HCT116 (cell line): ENCODE measurements around the gene ERLEC1. TPM values are rescaled to one million over a fixed set of nuclear protein-coding genes. Genes with fewer than 3 reads are reported as not detected.

Experiments
- ATAC-seq: fragments of 200-7000 bp; cut with Tn5 transposase; 2 replicates; pipeline ENCODE4 v1.9.1; 2020; ENCODE audit warnings: mild to moderate bottlenecking, moderate library complexity
- BruUV-seq: library from RNA; stranded (reverse); fragments of 400-500 nt; replicated peaks from 2 replicates; lab custom pipeline; 2021; lab: Mats Ljungman, UMichigan
- CTCF ChIA-PET: fragments of 300-600 bp; sonication (Branson Sonifier 250); formaldehyde crosslinking; loops from one replicate; lab custom pipeline; 2021; ENCODE audit warnings: antibody characterized with exemption; lab: Charles Lee
- POLR2A ChIA-PET: fragments of 300-600, 350-600 bp; sonication (Branson Sonifier 250); formaldehyde crosslinking; loops from one replicate; lab custom pipeline; 2021; ENCODE audit warnings: antibody characterized with exemption; lab: Charles Lee
- RAD21 ChIA-PET, 2 experiments: fragments of 300-600 bp; sonication (Branson Sonifier 250); formaldehyde crosslinking; loops; one replicate each; lab custom pipeline; 2023; ENCODE audit warnings: low total read pairs in 2 of 2; ENCODE audit not compliant: uncharacterized antibody in 2 of 2, unreplicated experiment in 2 of 2, low non-redundant PET in 1 of 2; lab: Charles Lee
- DNase-seq: peaks from one replicate; pipeline ENCODE4 v3.0.0-alpha.2; 2010; ENCODE audit warnings: low read depth, low spot score
- H2AFZ ChIP-seq: fragments of 200-600 bp; shearing (Covaris generic), sonication (generic); 2 replicates; pipeline ENCODE4 v1.6.1; 2017; ENCODE audit warnings: low read depth, mixed run types, mixed read lengths, antibody characterized with exemption, low read length; ENCODE audit not compliant: poor library complexity, severe bottlenecking
- H3K27ac ChIP-seq: 2 replicates; pipeline ENCODE4 v1.5.1; 2012; ENCODE audit warnings: low read depth, low read length
- H3K27me3 ChIP-seq: fragments of 200-600 bp; sonication (generic); 2 replicates; pipeline ENCODE4 v1.6.1; 2016; ENCODE audit warnings: mixed run types, low read length, mixed read lengths; ENCODE audit not compliant: insufficient read depth
- H3K36me3 ChIP-seq, 2 experiments: fragments of 200-500 bp in 1 of 2; fragments of 200-600 bp in 1 of 2; sonication (Bioruptor generic) in 1 of 2; sonication (generic) in 1 of 2; 2 replicates each; pipeline versions ENCODE4 v1.5.1 to v1.6.1; 2014 to 2016; ENCODE audit warnings: low read length in 2 of 2, inconsistent platforms in 1 of 2, mixed read lengths in 1 of 2, mixed run types in 1 of 2; ENCODE audit not compliant: insufficient read depth in 2 of 2, control insufficient read depth in 1 of 2
- H3K4me1 ChIP-seq, 2 experiments: fragments of 200-600 bp in 1 of 2; sonication (generic) in 1 of 2; 2 replicates each; pipeline versions ENCODE4 v1.5.1 to v1.6.1; 2012 to 2017; ENCODE audit warnings: low read length in 2 of 2, inconsistent platforms in 1 of 2, mild to moderate bottlenecking in 1 of 2, mixed read lengths in 1 of 2, mixed run types in 1 of 2, moderate library complexity in 1 of 2; ENCODE audit not compliant: insufficient read depth in 2 of 2, control insufficient read depth in 1 of 2
- H3K4me2 ChIP-seq: fragments of 200-600 bp; sonication (generic); 2 replicates; pipeline ENCODE4 v1.6.1; 2017; ENCODE audit warnings: mixed run types, low read length, mixed read lengths
- H3K4me3 ChIP-seq, 2 experiments: fragments of 200-600 bp in 1 of 2; sonication (generic) in 1 of 2; replicated peaks in 1 of 2; 2 replicates each; pipeline ENCODE4 v1.5.1; 2011 to 2016; ENCODE audit warnings: low read length in 2 of 2, control low read depth in 1 of 2, low read depth in 1 of 2, mild to moderate bottlenecking in 1 of 2, mixed read lengths in 1 of 2, mixed run types in 1 of 2
- H3K79me2 ChIP-seq: fragments of 200-600 bp; sonication (generic); 2 replicates; pipeline ENCODE4 v1.6.1; 2017; ENCODE audit warnings: mild to moderate bottlenecking, mixed run types, low read length, moderate library complexity, mixed read lengths; ENCODE audit not compliant: insufficient read depth
- H3K9ac ChIP-seq: fragments of 200-600 bp; sonication (generic); 2 replicates; pipeline ENCODE4 v1.6.1; 2016; ENCODE audit warnings: low read length, mixed read lengths
- H3K9me2 ChIP-seq: fragments of 200-600 bp; sonication (generic), shearing (Covaris generic); 2 replicates; pipeline ENCODE4 v1.6.1; 2017; ENCODE audit warnings: mixed run types, mild to moderate bottlenecking, moderate library complexity; ENCODE audit not compliant: insufficient read depth
- H3K9me3 ChIP-seq, 2 experiments: fragments of 200-500 bp in 1 of 2; fragments of 200-600 bp in 1 of 2; sonication (Bioruptor generic) in 1 of 2; sonication (generic) in 1 of 2; 2 replicates each; pipeline ENCODE4 v1.6.1; 2014 to 2017; ENCODE audit warnings: low read length in 2 of 2, mixed read lengths in 2 of 2, inconsistent platforms in 1 of 2, low read depth in 1 of 2, mild to moderate bottlenecking in 1 of 2, mixed run types in 1 of 2, moderate library complexity in 1 of 2; ENCODE audit not compliant: control insufficient read depth in 1 of 2, insufficient read depth in 1 of 2
- H4K20me1 ChIP-seq: fragments of 200-600 bp; sonication (generic), shearing (Covaris generic); 2 replicates; pipeline ENCODE4 v1.6.1; 2017; ENCODE audit warnings: mixed run types, mild to moderate bottlenecking, moderate library complexity; ENCODE audit not compliant: insufficient read depth
- CBX3 ChIP-seq: IDR thresholded peaks from 2 replicates; pipeline ENCODE4 v1.6.1; 2012; ENCODE audit warnings: low read depth
- CEBPB ChIP-seq: IDR thresholded peaks from 2 replicates; pipeline ENCODE4 v1.6.1; 2012; ENCODE audit warnings: low read depth
- EZH2phosphoT487 ChIP-seq: fragments of 200-600 bp; IDR thresholded peaks from 2 replicates; pipeline ENCODE4 v1.6.1; 2018; ENCODE audit warnings: antibody characterized with exemption, borderline replicate concordance
- FOSL1 ChIP-seq: IDR thresholded peaks from 2 replicates; pipeline ENCODE4 v1.6.1; 2012; ENCODE audit warnings: low read depth
- JUND ChIP-seq: IDR thresholded peaks from 2 replicates; pipeline ENCODE4 v1.6.1; 2012
- POLR2A ChIP-seq: IDR thresholded peaks from 2 replicates; pipeline ENCODE4 v1.7.0; 2011; ENCODE audit warnings: borderline replicate concordance; ENCODE audit not compliant: insufficient read depth, insufficient read length; ENCODE audit errors: extremely low read depth
- RAD21 ChIP-seq: IDR thresholded peaks from 2 replicates; pipeline ENCODE4 v1.6.1; 2012; ENCODE audit warnings: low read depth, mild to moderate bottlenecking
- SIN3A ChIP-seq: IDR thresholded peaks from 2 replicates; pipeline ENCODE4 v1.6.1; 2012; ENCODE audit warnings: low read depth
- SP1 ChIP-seq: IDR thresholded peaks from 2 replicates; pipeline ENCODE4 v1.6.1; 2012; ENCODE audit warnings: low read depth
- SRF ChIP-seq: IDR thresholded peaks from 2 replicates; pipeline ENCODE4 v1.6.1; 2012; ENCODE audit warnings: low read depth
- TCF7L2 ChIP-seq: IDR thresholded peaks from 2 replicates; pipeline ENCODE4 v1.7.0; 2011; ENCODE audit warnings: borderline replicate concordance, inconsistent platforms; ENCODE audit not compliant: insufficient read depth, insufficient read length; ENCODE audit errors: extremely low read depth
- YY1 ChIP-seq: IDR thresholded peaks from 2 replicates; pipeline ENCODE4 v1.6.1; 2011; ENCODE audit warnings: low read length, low read depth, moderate library complexity, mild to moderate bottlenecking; ENCODE audit not compliant: insufficient replicate concordance; ENCODE audit errors: extremely low read depth
- ZFX ChIP-seq: fragments of 450-650 bp; IDR thresholded peaks from 2 replicates; pipeline ENCODE4 v1.6.1; 2017
- ZNF274 ChIP-seq: fragments of 200-500 bp; sonication (Bioruptor generic); IDR thresholded peaks from 2 replicates; pipeline ENCODE4 v1.6.1; 2014; ENCODE audit warnings: mild to moderate bottlenecking, low read depth, low read length, inconsistent platforms
- intact Hi-C: fragments of 100-400 bp; cut with micrococcal nuclease; formaldehyde crosslinking; loops from 2 replicates; pipeline ENCODE4 v1.10.0; 2022
- total RNA-seq: library from RNA; stranded (reverse); gene quantifications from one replicate; pipeline ENCODE4 v1.2.1, GENCODE V29; 2021; ENCODE audit not compliant: unreplicated experiment
- TF ChIP-seq, protein P1 (sequence below): IDR thresholded peaks from 2 replicates; pipeline ENCODE4 v1.6.1; 2012
- TF ChIP-seq, protein P2 (sequence below): IDR thresholded peaks from 2 replicates; pipeline ENCODE4 v1.6.1; 2011; ENCODE audit warnings: mild to moderate bottlenecking, low read length, moderate library complexity; ENCODE audit not compliant: insufficient replicate concordance; ENCODE audit errors: extremely low read depth
- TF ChIP-seq, protein P3 (sequence below): IDR thresholded peaks from 2 replicates; pipeline ENCODE4 v1.6.1; 2012
- TF ChIP-seq, protein P4 (sequence below), 3 experiments: fragments of 200-600 bp in 1 of 3; sonication (generic) in 1 of 3; IDR thresholded peaks in 2 of 3; conservative IDR thresholded peaks in 1 of 3; 2 replicates each; pipeline ENCODE4 v1.5.1; 2012 to 2017; ENCODE audit warnings: low read depth in 2 of 3, low read length in 2 of 3, antibody characterized with exemption in 1 of 3, borderline replicate concordance in 1 of 3, control low read depth in 1 of 3, mild to moderate bottlenecking in 1 of 3, mixed read lengths in 1 of 3, mixed run types in 1 of 3, moderate library complexity in 1 of 3; ENCODE audit not compliant: insufficient read depth in 1 of 3
- TF ChIP-seq, protein P5 (sequence below): IDR thresholded peaks from 2 replicates; pipeline ENCODE4 v1.6.1; 2012; ENCODE audit warnings: low read depth

ERLEC1 gene
- total RNA-seq, 1 experiment from 2014 or later, result 26.9 TPM

DNA sequence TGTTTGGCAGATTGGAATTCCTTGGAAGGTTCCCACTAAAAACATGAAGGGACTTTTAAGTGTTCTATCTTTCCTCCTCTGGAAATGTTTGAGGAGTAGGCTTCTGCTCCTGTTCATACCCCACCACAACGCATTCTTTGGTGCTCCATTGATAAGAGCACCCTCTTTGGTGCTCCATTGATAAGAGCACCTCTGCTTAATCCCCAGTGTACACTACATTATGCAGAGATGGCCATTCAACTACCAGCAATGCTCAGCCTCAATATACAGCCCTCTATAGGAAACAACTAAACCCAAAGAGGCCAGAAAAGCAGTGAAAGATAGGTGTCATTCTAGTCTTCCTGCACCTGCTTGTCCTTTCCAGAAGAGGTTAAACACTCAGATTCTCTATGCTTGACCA is 21.1 kb upstream of the ERLEC1 start:
- RAD21 ChIA-PET, result no interaction called here
- intact Hi-C loops, result no loop called here
- DNase-seq (no peak), ATAC-seq (no peak)
- Histone ChIP-seq H3K36me3 (0 out of 4 replicates have a peak, but pooled peaks cover 0 to 2% of the 10 kb centered on the region in 2 experiments), H3K4me3 (no peak overlapping the region), H3K9ac (no peak overlapping the region), H3K9me2 (no peaks in the 10 kb centered on the region), H2AFZ (no peak overlapping the region), H3K4me2 (no peak overlapping the region), H3K79me2 (peaks cover 30% of the 10 kb centered on the region), H3K27ac (no peak overlapping the region), H3K27me3 (no peaks in the 10 kb centered on the region), H4K20me1 (no peaks in the 10 kb centered on the region), H3K4me1 (peaks cover 8 to 21% of the 10 kb centered on the region in 2 experiments; a peak in 3 of 4 replicates), H3K9me3 (no peaks in the 10 kb centered on the region)
- TF ChIP-seq, protein P1, sequence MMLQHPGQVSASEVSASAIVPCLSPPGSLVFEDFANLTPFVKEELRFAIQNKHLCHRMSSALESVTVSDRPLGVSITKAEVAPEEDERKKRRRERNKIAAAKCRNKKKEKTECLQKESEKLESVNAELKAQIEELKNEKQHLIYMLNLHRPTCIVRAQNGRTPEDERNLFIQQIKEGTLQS, result no peak
- TF ChIP-seq SP1 (no peak), FOSL1 (no peak), JUND (no peak), ZFX (no peak), TCF7L2 (no peak), SIN3A (no peak), YY1 (no peak), SRF (no peak), RAD21 (no peak), EZH2phosphoT487 (no peak), CBX3 (no peak), ZNF274 (no peak), CEBPB (no peak), POLR2A (no peak)
- TF ChIP-seq, protein P2, sequence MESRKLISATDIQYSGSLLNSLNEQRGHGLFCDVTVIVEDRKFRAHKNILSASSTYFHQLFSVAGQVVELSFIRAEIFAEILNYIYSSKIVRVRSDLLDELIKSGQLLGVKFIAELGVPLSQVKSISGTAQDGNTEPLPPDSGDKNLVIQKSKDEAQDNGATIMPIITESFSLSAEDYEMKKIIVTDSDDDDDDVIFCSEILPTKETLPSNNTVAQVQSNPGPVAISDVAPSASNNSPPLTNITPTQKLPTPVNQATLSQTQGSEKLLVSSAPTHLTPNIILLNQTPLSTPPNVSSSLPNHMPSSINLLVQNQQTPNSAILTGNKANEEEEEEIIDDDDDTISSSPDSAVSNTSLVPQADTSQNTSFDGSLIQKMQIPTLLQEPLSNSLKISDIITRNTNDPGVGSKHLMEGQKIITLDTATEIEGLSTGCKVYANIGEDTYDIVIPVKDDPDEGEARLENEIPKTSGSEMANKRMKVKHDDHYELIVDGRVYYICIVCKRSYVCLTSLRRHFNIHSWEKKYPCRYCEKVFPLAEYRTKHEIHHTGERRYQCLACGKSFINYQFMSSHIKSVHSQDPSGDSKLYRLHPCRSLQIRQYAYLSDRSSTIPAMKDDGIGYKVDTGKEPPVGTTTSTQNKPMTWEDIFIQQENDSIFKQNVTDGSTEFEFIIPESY, result no peak
- TF ChIP-seq, protein P3, sequence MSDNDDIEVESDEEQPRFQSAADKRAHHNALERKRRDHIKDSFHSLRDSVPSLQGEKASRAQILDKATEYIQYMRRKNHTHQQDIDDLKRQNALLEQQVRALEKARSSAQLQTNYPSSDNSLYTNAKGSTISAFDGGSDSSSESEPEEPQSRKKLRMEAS, result no peak
- TF ChIP-seq, protein P4, sequence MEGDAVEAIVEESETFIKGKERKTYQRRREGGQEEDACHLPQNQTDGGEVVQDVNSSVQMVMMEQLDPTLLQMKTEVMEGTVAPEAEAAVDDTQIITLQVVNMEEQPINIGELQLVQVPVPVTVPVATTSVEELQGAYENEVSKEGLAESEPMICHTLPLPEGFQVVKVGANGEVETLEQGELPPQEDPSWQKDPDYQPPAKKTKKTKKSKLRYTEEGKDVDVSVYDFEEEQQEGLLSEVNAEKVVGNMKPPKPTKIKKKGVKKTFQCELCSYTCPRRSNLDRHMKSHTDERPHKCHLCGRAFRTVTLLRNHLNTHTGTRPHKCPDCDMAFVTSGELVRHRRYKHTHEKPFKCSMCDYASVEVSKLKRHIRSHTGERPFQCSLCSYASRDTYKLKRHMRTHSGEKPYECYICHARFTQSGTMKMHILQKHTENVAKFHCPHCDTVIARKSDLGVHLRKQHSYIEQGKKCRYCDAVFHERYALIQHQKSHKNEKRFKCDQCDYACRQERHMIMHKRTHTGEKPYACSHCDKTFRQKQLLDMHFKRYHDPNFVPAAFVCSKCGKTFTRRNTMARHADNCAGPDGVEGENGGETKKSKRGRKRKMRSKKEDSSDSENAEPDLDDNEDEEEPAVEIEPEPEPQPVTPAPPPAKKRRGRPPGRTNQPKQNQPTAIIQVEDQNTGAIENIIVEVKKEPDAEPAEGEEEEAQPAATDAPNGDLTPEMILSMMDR (IDR thresholded peaks at IDR 0.05 in 2 of 3, conservative IDR thresholded peaks at IDR 0.05 in 1 of 3; ENCODE audit: borderline replicate concordance in 1 of 3, insufficient read depth in 1 of 3, low read depth in 2 of 3, low read length in 2 of 3), result no peak
- TF ChIP-seq, protein P5, sequence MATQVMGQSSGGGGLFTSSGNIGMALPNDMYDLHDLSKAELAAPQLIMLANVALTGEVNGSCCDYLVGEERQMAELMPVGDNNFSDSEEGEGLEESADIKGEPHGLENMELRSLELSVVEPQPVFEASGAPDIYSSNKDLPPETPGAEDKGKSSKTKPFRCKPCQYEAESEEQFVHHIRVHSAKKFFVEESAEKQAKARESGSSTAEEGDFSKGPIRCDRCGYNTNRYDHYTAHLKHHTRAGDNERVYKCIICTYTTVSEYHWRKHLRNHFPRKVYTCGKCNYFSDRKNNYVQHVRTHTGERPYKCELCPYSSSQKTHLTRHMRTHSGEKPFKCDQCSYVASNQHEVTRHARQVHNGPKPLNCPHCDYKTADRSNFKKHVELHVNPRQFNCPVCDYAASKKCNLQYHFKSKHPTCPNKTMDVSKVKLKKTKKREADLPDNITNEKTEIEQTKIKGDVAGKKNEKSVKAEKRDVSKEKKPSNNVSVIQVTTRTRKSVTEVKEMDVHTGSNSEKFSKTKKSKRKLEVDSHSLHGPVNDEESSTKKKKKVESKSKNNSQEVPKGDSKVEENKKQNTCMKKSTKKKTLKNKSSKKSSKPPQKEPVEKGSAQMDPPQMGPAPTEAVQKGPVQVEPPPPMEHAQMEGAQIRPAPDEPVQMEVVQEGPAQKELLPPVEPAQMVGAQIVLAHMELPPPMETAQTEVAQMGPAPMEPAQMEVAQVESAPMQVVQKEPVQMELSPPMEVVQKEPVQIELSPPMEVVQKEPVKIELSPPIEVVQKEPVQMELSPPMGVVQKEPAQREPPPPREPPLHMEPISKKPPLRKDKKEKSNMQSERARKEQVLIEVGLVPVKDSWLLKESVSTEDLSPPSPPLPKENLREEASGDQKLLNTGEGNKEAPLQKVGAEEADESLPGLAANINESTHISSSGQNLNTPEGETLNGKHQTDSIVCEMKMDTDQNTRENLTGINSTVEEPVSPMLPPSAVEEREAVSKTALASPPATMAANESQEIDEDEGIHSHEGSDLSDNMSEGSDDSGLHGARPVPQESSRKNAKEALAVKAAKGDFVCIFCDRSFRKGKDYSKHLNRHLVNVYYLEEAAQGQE, result no peak
- CTCF ChIA-PET, result no interaction called here
- POLR2A ChIA-PET, result no interaction called here
- no TSS peak for BruUV-seq
